ENCODE results near the gene DIPK1C. TPM values are rescaled to one million over a fixed set of nuclear protein-coding genes. Genes with fewer than 3 reads are reported as not detected.

The DIPK1C gene
- polyA plus RNA-seq, 2 of the 4 experiments (the other 2 are of a cell fraction) = not detected

DNA sequence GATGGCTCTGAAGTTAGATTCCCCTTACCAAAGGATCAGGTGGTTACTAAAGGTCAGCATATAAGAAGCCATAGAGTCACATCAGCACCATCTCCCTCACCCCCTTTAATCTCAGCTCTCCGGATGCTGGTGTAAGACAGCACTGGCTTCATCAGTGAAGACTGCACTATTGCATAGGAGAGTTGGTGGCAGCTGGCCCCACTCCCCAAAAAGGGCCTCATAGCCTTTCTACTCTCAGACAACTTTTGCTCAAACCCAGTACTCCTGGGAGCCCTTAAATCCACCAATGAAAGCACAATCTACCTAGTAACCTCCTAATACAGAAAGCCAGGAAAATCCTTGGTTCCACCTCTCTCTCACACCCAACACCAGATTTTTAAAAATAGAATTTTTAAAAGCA lies 6.9 kb upstream of the DIPK1C start:
- no peak for FAIRE-seq
- TF ChIP-seq, protein P1, sequence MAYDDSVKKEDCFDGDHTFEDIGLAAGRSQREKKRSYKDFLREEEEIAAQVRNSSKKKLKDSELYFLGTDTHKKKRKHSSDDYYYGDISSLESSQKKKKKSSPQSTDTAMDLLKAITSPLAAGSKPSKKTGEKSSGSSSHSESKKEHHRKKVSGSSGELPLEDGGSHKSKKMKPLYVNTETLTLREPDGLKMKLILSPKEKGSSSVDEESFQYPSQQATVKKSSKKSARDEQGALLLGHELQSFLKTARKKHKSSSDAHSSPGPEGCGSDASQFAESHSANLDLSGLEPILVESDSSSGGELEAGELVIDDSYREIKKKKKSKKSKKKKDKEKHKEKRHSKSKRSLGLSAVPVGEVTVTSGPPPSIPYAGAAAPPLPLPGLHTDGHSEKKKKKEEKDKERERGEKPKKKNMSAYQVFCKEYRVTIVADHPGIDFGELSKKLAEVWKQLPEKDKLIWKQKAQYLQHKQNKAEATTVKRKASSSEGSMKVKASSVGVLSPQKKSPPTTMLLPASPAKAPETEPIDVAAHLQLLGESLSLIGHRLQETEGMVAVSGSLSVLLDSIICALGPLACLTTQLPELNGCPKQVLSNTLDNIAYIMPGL (CRISPR knock-in tag; IDR thresholded peaks at IDR 0.05; ENCODE audit: borderline replicate concordance) = no peak
- TF ChIP-seq, protein P2, sequence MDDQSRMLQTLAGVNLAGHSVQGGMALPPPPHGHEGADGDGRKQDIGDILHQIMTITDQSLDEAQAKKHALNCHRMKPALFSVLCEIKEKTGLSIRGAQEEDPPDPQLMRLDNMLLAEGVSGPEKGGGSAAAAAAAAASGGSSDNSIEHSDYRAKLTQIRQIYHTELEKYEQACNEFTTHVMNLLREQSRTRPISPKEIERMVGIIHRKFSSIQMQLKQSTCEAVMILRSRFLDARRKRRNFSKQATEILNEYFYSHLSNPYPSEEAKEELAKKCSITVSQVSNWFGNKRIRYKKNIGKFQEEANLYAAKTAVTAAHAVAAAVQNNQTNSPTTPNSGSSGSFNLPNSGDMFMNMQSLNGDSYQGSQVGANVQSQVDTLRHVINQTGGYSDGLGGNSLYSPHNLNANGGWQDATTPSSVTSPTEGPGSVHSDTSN (IDR thresholded peaks at IDR 0.05) = no peak
- TF ChIP-seq JUN (IDR thresholded peaks at IDR 0.05) (no peak), HOXB13 (CRISPR knock-in tag; IDR thresholded peaks at IDR 0.05; ENCODE audit: low read depth) (no peak), FOSB (CRISPR knock-in tag; IDR thresholded peaks at IDR 0.05) (no peak), BHLHE40 (IDR thresholded peaks at IDR 0.05; ENCODE audit: low read depth, low read length) (no peak), KDM5A (IDR thresholded peaks at IDR 0.05) (no peak), CTCF (IDR thresholded peaks at IDR 0.05) (no peak), NPAS2 (CRISPR knock-in tag; IDR thresholded peaks at IDR 0.05; ENCODE audit: borderline replicate concordance) (no peak), EHF (CRISPR knock-in tag; IDR thresholded peaks at IDR 0.05) (no peak), SREBF2 (IDR thresholded peaks at IDR 0.05) (no peak), HDAC2 (IDR thresholded peaks at IDR 0.05) (no peak), RNF2 (IDR thresholded peaks at IDR 0.05; ENCODE audit: borderline replicate concordance, low read depth) (no peak), GATA3 (IDR thresholded peaks at IDR 0.05; ENCODE audit: borderline replicate concordance) (no peak), FOSL2 (IDR thresholded peaks at IDR 0.05) (no peak), FOSL2 (CRISPR knock-in tag; IDR thresholded peaks at IDR 0.05) (no peak), JUNB (IDR thresholded peaks at IDR 0.05) (no peak), CEBPB (IDR thresholded peaks at IDR 0.05) (no peak)
- TF ChIP-seq, protein P3, sequence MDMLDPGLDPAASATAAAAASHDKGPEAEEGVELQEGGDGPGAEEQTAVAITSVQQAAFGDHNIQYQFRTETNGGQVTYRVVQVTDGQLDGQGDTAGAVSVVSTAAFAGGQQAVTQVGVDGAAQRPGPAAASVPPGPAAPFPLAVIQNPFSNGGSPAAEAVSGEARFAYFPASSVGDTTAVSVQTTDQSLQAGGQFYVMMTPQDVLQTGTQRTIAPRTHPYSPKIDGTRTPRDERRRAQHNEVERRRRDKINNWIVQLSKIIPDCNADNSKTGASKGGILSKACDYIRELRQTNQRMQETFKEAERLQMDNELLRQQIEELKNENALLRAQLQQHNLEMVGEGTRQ (IDR thresholded peaks at IDR 0.05) = no peak
- TF ChIP-seq, protein P4, sequence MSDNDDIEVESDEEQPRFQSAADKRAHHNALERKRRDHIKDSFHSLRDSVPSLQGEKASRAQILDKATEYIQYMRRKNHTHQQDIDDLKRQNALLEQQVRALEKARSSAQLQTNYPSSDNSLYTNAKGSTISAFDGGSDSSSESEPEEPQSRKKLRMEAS (IDR thresholded peaks at IDR 0.05) = no peak
- TF ChIP-seq, protein P5, sequence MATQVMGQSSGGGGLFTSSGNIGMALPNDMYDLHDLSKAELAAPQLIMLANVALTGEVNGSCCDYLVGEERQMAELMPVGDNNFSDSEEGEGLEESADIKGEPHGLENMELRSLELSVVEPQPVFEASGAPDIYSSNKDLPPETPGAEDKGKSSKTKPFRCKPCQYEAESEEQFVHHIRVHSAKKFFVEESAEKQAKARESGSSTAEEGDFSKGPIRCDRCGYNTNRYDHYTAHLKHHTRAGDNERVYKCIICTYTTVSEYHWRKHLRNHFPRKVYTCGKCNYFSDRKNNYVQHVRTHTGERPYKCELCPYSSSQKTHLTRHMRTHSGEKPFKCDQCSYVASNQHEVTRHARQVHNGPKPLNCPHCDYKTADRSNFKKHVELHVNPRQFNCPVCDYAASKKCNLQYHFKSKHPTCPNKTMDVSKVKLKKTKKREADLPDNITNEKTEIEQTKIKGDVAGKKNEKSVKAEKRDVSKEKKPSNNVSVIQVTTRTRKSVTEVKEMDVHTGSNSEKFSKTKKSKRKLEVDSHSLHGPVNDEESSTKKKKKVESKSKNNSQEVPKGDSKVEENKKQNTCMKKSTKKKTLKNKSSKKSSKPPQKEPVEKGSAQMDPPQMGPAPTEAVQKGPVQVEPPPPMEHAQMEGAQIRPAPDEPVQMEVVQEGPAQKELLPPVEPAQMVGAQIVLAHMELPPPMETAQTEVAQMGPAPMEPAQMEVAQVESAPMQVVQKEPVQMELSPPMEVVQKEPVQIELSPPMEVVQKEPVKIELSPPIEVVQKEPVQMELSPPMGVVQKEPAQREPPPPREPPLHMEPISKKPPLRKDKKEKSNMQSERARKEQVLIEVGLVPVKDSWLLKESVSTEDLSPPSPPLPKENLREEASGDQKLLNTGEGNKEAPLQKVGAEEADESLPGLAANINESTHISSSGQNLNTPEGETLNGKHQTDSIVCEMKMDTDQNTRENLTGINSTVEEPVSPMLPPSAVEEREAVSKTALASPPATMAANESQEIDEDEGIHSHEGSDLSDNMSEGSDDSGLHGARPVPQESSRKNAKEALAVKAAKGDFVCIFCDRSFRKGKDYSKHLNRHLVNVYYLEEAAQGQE (IDR thresholded peaks at IDR 0.05) = no peak
- no peaks in the 10 kb centered on the region for H3K9me3 ChIP-seq
- POLR2A ChIA-PET = no interaction called here
- DNase-seq (ENCODE audit: low read depth in 1 of 2, low spot score in 1 of 2) = no peak
- 0% methylated on average over 1 of the region's 1 CpG for WGBS (ENCODE audit: missing lambda C conversion rate)
- H3K4me3 ChIP-seq = no peak overlapping the region
- no peaks in the 10 kb centered on the region for H3K4me1 ChIP-seq
- no peak overlapping the region for H3K4me2 ChIP-seq
- ATAC-seq = no peak
- CTCF ChIA-PET = no interaction called here
- H3K27ac ChIP-seq = no peak overlapping the region
